Gastrocnemius medialis (tissue), 4 donors: Measurements from ENCODE around the gene AGXT. TPM values are rescaled to one million over a fixed set of nuclear protein-coding genes. Genes with fewer than 3 reads are reported as not detected.

Experiments used
- ATAC-seq, 2 donors: fragments of 150-250 bp; one replicate each; pipeline ENCODE4 v1.9.1; 2016
- DNase-seq, 2 donors: peaks; one replicate each; pipeline ENCODE4 v3.0.0-alpha.2; 2019
- H3K27ac ChIP-seq, 4 donors: fragments of 200-600 bp; sonication (generic); 1 replicate in 1 of 4; 2 replicates in 3 of 4; pipeline ENCODE4 v1.5.1; 2016 to 2018; ENCODE audit warnings: mild to moderate bottlenecking in 2 of 4, moderate library complexity in 1 of 4
- H3K27me3 ChIP-seq, 3 donors: fragments of 200-600 bp; sonication (generic) in 2 of 3; 1 replicate in 1 of 3; 2 replicates in 2 of 3; pipeline versions ENCODE4 v1.5.1 to v1.6.0; 2016 to 2019; ENCODE audit warnings: mild to moderate bottlenecking in 1 of 3, moderate library complexity in 1 of 3
- H3K36me3 ChIP-seq, 2 donors: fragments of 200-600 bp; sonication (generic) in 1 of 2; one replicate each; pipeline ENCODE4 v1.5.1; 2017 to 2018
- H3K4me1 ChIP-seq, 2 donors: fragments of 200-600 bp; sonication (generic) in 1 of 2; one replicate each; pipeline ENCODE4 v1.5.1; 2016 to 2017; ENCODE audit warnings: mild to moderate bottlenecking in 2 of 2
- H3K4me3 ChIP-seq, 4 donors: fragments of 200-600 bp; sonication (generic) in 3 of 4; 1 replicate in 1 of 4; 2 replicates in 3 of 4; pipeline ENCODE4 v1.5.1; 2016 to 2019; ENCODE audit warnings: mild to moderate bottlenecking in 2 of 4
- H3K9me3 ChIP-seq, 3 donors: fragments of 200-600 bp; sonication (generic) in 2 of 3; 1 replicate in 1 of 3; 2 replicates in 2 of 3; pipeline ENCODE4 v1.5.1; 2016 to 2019
- POLR2A ChIP-seq, 2 donors: fragments of 450-650 bp; IDR thresholded peaks; one replicate each; pipeline ENCODE4 v1.6.1; 2017; ENCODE audit warnings: antibody characterized with exemption in 2 of 2, mild to moderate bottlenecking in 2 of 2, moderate library complexity in 2 of 2
- in situ Hi-C, 4 donors: fragments of 200-750 bp; cut with MboI; loops; one replicate each; pipeline versions ENCODE4 v1.15.0 to v1.8.0; 2017; ENCODE audit warnings: low sequenced_read_pairs in 4 of 4
- intact Hi-C: fragments of 100-400 bp; cut with DNase I; formaldehyde crosslinking; loops from one replicate; pipeline ENCODE4 v1.15.1; 2023; ENCODE audit warnings: low total_unique reads
- total RNA-seq, 4 donors: library from RNA; depleted of rRNA; stranded (reverse); fragments of >200 nt; gene quantifications; one replicate each; pipeline versions ENCODE4 v1.1.0 to v1.2.3, GENCODE V29; 2016
- TF ChIP-seq, protein P1 (sequence below), 5 experiments: fragments of 450-650 bp in 3 of 5; fragments of 200-600 bp in 2 of 5; sonication (generic) in 2 of 5; IDR thresholded peaks in 4 of 5; conservative IDR thresholded peaks in 1 of 5; 1 replicate in 4 of 5; 2 replicates in 1 of 5; pipeline ENCODE4 v1.5.1; 2016 to 2019; ENCODE audit warnings: antibody characterized with exemption in 5 of 5, mild to moderate bottlenecking in 3 of 5, moderate library complexity in 3 of 5

The AGXT gene
- total RNA-seq, 4 donors from 2014 or later: 1.7 to 3.3 TPM; not detected in 2

DNA sequence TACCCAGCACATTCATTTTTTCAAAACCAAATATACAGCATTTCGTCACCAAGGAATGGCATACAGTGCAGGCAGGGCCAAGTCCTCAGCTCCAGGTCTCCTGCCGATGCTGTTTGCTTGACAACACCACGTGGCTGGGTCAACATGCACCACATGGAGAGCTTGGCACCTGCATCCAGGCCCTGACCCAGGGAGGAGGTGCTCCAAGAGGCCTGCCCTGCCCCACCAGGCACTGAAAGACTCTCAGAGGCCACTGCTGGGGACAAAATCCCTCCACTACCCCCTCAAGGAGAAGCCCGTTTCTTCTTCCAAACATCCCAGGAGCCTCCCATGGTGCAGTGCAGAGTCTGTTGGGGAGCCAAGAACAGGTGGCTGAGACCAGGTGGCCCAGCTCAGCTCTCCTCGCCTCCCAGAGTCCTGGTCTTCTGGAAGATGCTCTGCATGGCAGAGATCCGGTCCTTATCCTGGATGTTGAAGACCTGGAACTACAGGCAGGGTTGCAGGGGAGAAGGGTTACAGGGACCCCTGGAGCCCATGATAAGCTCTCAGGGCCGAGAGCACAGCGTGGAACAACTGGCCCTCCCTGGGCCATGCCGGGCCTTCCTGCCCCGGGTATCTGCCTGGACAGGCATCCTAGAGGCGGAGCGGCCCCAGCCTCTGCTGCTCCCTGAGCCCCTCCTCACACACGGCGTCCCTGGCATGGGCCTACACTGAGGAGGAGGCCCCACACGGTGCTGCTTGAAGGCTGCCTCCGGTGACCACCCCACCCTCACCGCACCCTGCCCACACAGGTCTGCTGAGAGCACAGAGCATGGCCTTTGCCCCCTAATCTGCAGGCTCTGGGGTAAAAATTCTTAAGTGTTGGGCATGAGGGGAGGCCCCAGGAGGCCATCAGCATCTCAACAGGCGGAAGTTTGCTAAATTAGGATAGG is 18.3 kb downstream of the AGXT start:
- Histone ChIP-seq H3K4me1 (no peaks in the 10 kb centered on the region), H3K9me3 (no peaks in the 10 kb centered on the region), H3K4me3 (no peak overlapping the region), H3K27me3 (no peaks in the 10 kb centered on the region), H3K27ac (no peak overlapping the region), H3K36me3 (no peaks in the 10 kb centered on the region)
- DNase-seq (peak in 1 of 2 donors; percentile 3), ATAC-seq (no peak)
- TF ChIP-seq, protein P1, sequence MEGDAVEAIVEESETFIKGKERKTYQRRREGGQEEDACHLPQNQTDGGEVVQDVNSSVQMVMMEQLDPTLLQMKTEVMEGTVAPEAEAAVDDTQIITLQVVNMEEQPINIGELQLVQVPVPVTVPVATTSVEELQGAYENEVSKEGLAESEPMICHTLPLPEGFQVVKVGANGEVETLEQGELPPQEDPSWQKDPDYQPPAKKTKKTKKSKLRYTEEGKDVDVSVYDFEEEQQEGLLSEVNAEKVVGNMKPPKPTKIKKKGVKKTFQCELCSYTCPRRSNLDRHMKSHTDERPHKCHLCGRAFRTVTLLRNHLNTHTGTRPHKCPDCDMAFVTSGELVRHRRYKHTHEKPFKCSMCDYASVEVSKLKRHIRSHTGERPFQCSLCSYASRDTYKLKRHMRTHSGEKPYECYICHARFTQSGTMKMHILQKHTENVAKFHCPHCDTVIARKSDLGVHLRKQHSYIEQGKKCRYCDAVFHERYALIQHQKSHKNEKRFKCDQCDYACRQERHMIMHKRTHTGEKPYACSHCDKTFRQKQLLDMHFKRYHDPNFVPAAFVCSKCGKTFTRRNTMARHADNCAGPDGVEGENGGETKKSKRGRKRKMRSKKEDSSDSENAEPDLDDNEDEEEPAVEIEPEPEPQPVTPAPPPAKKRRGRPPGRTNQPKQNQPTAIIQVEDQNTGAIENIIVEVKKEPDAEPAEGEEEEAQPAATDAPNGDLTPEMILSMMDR (IDR thresholded peaks at IDR 0.05 in 4 of 5, conservative IDR thresholded peaks at IDR 0.05 in 1 of 5): no peak
- TF ChIP-seq POLR2A (IDR thresholded peaks at IDR 0.05): no peak
- intact Hi-C loops (no loop called here), in situ Hi-C loops (no loop called here)

DNA sequence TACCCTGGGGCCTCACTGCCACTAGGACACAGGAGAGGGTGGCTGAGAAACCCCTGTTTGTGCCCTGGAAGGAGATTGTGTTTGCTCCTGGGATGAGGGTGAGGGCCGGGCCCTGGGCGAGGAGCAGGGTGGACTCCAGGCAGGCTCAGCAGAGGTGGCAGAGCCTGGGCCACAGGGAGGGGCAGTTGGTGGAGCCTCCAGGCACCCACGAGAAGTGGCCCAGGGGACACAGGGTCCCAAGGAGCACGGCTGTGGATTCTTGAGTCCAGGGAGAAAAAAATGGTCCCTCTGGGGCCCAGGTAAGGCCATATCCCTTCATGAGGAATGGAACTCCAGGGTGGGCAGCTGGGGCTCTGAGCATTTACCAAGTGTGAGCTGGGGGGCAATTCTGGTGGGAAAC is 19.0 kb downstream of the AGXT start:
- Histone ChIP-seq H3K4me1 (no peaks in the 10 kb centered on the region), H3K36me3 (no peaks in the 10 kb centered on the region), H3K4me3 (no peak overlapping the region), H3K9me3 (no peaks in the 10 kb centered on the region), H3K27ac (no peak overlapping the region), H3K27me3 (no peaks in the 10 kb centered on the region)
- intact Hi-C loops (no loop called here), in situ Hi-C loops (no loop called here)
- ATAC-seq: no peak
- TF ChIP-seq POLR2A (IDR thresholded peaks at IDR 0.05): no peak
- TF ChIP-seq, protein P1 (IDR thresholded peaks at IDR 0.05 in 4 of 5, conservative IDR thresholded peaks at IDR 0.05 in 1 of 5): no peak
- no peak for DNase-seq

DNA sequence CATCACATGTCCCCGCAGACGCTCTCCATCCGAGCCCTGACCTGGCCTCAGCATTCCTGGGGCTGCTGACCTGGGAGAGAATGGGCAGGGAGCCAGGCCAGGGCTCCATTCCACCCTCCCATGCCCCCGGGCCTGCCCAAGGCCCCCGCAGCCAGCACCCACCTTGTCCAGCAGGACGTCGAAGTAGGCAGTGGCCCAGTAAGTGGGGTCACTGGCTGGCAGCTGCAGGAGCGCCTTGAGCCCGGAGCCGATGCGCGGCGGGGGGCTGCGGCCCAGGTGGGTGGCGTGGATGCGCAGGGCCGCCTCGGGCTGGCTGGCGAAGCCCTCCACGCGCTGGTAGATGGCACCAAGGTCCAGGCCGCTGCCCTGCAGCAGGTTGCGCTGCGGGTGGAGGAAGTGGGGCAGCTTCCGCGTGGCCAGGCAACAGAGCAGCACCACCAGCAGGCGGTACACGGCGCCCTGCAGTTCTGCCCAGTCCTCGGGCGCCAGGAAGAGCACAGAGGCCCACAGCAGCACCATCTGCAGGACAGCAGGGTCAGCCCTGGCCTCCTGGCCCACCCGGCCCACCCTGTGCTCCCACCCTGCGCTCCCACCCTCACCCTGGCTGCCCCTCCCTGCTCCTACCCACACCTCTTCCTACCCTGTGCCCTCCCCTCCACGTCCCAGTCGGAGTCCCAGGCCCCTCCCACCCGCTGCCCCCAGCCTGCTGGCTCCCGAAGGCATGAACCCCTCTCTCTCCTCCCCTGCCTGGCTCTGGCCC is 19.7 kb downstream of the AGXT start:
- ATAC-seq (no peak), DNase-seq (no peak)
- H3K27ac ChIP-seq: no peak overlapping the region
- H3K4me3 ChIP-seq: no peak overlapping the region
- H3K27me3 ChIP-seq: no peaks in the 10 kb centered on the region
- no peak for TF ChIP-seq POLR2A (IDR thresholded peaks at IDR 0.05)
- TF ChIP-seq, protein P1 (IDR thresholded peaks at IDR 0.05 in 4 of 5, conservative IDR thresholded peaks at IDR 0.05 in 1 of 5): no peak
- in situ Hi-C loops: no loop called here
- no peaks in the 10 kb centered on the region for H3K4me1 ChIP-seq
- H3K36me3 ChIP-seq: no peaks in the 10 kb centered on the region
- intact Hi-C loops: no loop called here
- H3K9me3 ChIP-seq: no peaks in the 10 kb centered on the region

DNA sequence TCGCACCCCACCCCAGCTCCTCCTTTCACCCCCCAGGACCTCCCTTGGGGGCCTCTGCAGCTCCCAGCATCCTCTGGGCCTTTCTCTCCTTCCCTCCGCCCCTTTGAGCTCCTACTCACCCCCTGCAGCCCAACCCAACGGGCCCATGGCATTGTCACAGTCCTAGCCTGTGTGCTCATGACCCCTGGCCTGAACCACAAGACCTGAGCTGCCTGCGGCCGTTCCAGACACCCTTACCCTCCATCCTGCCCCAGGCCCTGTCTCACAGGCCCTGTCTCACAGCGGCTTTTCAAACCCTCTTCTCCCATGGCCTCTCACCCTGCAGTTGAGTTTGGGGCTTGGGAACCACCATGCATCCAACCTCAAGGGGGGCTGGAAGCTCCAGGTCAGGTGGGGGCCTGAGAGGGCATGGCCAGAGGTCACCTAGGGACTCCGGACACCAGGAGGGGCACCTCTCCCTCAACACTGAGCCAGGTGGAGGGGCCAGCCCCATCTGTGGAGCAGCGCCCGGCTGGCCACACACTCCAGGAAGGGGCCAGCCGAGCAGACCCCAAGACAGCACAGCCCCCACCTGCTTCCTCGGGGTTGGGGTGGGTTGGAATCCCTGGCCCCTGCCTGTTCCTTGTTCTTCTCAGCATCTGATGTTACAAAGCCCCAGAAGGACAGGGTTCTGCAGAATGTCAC is 20.4 kb downstream of the AGXT start:
- in situ Hi-C loops: no loop called here
- no peak overlapping the region for H3K27ac ChIP-seq
- DNase-seq (no peak), ATAC-seq (no peak)
- TF ChIP-seq POLR2A (IDR thresholded peaks at IDR 0.05): no peak
- TF ChIP-seq, protein P1 (IDR thresholded peaks at IDR 0.05 in 4 of 5, conservative IDR thresholded peaks at IDR 0.05 in 1 of 5): no peak
- intact Hi-C loops: no loop called here
- H3K4me3 ChIP-seq: no peak overlapping the region
- H3K9me3 ChIP-seq: no peaks in the 10 kb centered on the region
- H3K27me3 ChIP-seq: no peaks in the 10 kb centered on the region
- no peaks in the 10 kb centered on the region for H3K36me3 ChIP-seq
- no peaks in the 10 kb centered on the region for H3K4me1 ChIP-seq
